ENCODE data around the gene PTCH2.
A peak's percentile ranks its signal among the peaks of the same experiment; 100 is the strongest.

PTCH2 gene

GRCh38 chr1:44777547-44777946 is 65.5 kb downstream of the PTCH2 start:
- peak overlapping the region; percentile 84 for H3K4me3 ChIP-seq (replicated peaks in 1 of 2; ENCODE audit: low read depth in 2 of 2, low read length in 2 of 2)
- no peak for DNase-seq (ENCODE audit: low read depth in 2 of 2)
- TF ChIP-seq CTCF (IDR thresholded peaks at IDR 0.05; ENCODE audit: low read depth, low read length): no peak

GRCh38 chr1:44776730-44777068 is 66.4 kb downstream of the PTCH2 start:
- peak overlapping the region; percentile 84 for H3K4me3 ChIP-seq (replicated peaks in 1 of 2; ENCODE audit: low read depth in 2 of 2, low read length in 2 of 2)
- DNase-seq (ENCODE audit: low read depth in 2 of 2): peak in 1 of 2 donors; percentile 22
- no peak for TF ChIP-seq CTCF (IDR thresholded peaks at IDR 0.05; ENCODE audit: low read depth, low read length)

- peak overlapping the region; percentile 84 for H3K4me3 ChIP-seq (replicated peaks in 1 of 2; ENCODE audit: low read depth in 2 of 2, low read length in 2 of 2)
- DNase-seq (ENCODE audit: low read depth in 2 of 2): peak in 1 of 2 donors; percentile 36
- TF ChIP-seq CTCF (IDR thresholded peaks at IDR 0.05; ENCODE audit: low read depth, low read length): no peak
These were observed 66.9 kb downstream of the PTCH2 start for GRCh38 chr1:44775930-44776729.

- H3K4me3 ChIP-seq (replicated peaks in 1 of 2; ENCODE audit: low read depth in 2 of 2, low read length in 2 of 2): peak within 1 kb of the TSS; percentile 84
- TF ChIP-seq CTCF (IDR thresholded peaks at IDR 0.05; ENCODE audit: low read depth, low read length): no peak
- DNase-seq (ENCODE audit: low read depth in 2 of 2): peak; percentile 94 to 96
These were observed 67.7 kb downstream of the PTCH2 start, which contains the start of gene RPS8 for GRCh38 chr1:44775078-44775929. Gene RPS8, plus strand, starts transcription at chr1:44775540. Its CDS starts 57 bp downstream, at chr1:44775597.
